H1 (cell line): ENCODE data around the gene COASY. TPM values are rescaled to one million over a fixed set of nuclear protein-coding genes. Genes with fewer than 3 reads are reported as not detected.

Experiments
- CTCF ChIA-PET: fragments of 300-600 bp; sonication (Branson Sonifier 250); formaldehyde crosslinking; loops from one replicate; lab custom pipeline; 2021; ENCODE audit not compliant: partially characterized antibody; lab: Charles Lee
- POLR2A ChIA-PET: fragments of 300-600 bp; sonication (Branson Sonifier 250); formaldehyde crosslinking; loops from one replicate; lab custom pipeline; 2021; ENCODE audit warnings: inconsistent platforms; ENCODE audit not compliant: partially characterized antibody; lab: Charles Lee
- DNase-seq, 2 experiments: peaks; one replicate each; pipeline versions ENCODE4 v3.0.0 to v3.0.0-alpha.2; 2010 to 2022; ENCODE audit warnings: low spot score in 2 of 2, low read depth in 1 of 2, mixed read lengths in 1 of 2
- FAIRE-seq: peaks from 2 replicates; lab custom pipeline; 2011; peaks lifted over from hg19 to GRCh38; lab: Jason Lieb, UNC
- H2AFZ ChIP-seq: 2 replicates; pipeline ENCODE4 v1.8.1; 2012; ENCODE audit warnings: low read length, inconsistent platforms
- H2AK5ac ChIP-seq: 2 replicates; pipeline ENCODE4 v1.6.1; 2013; ENCODE audit warnings: low read depth, low read length
- H2BK120ac ChIP-seq: replicated peaks from 2 replicates; pipeline ENCODE3; 2013; ENCODE audit warnings: low read depth, low read length, inconsistent platforms
- H2BK12ac ChIP-seq: 2 replicates; pipeline ENCODE4 v1.6.1; 2013; ENCODE audit warnings: low read depth, low read length
- H2BK15ac ChIP-seq: 2 replicates; pipeline ENCODE4 v1.6.1; 2013; ENCODE audit warnings: low read length
- H2BK20ac ChIP-seq: 2 replicates; pipeline ENCODE4 v1.6.1; 2013; ENCODE audit warnings: low read length
- H2BK5ac ChIP-seq: 2 replicates; pipeline ENCODE4 v1.6.1; 2013; ENCODE audit warnings: low read depth, low read length
- H3K14ac ChIP-seq: 2 replicates; pipeline ENCODE4 v1.6.1; 2013; ENCODE audit warnings: inconsistent platforms; ENCODE audit not compliant: insufficient read length
- H3K18ac ChIP-seq: 2 replicates; pipeline ENCODE4 v1.6.1; 2013; ENCODE audit warnings: low read length; ENCODE audit errors: extremely low read depth
- H3K23ac ChIP-seq: 2 replicates; pipeline ENCODE4 v1.6.1; 2013; ENCODE audit warnings: inconsistent platforms; ENCODE audit not compliant: insufficient read length
- H3K23me2 ChIP-seq: 2 replicates; pipeline ENCODE4 v1.6.1; 2013; ENCODE audit warnings: low read depth, low read length
- H3K27ac ChIP-seq: 2 replicates; pipeline ENCODE4 v1.6.1; 2011; ENCODE audit warnings: low read depth, low read length, inconsistent platforms
- H3K27me3 ChIP-seq, 4 experiments: replicated peaks in 1 of 4; 1 replicate in 1 of 4; 2 replicates in 3 of 4; pipeline versions ENCODE4 v1.6.1 to v1.8.1; 2011 to 2013; ENCODE audit warnings: low read length in 3 of 4, mild to moderate bottlenecking in 3 of 4, inconsistent platforms in 2 of 4, mixed read lengths in 2 of 4, moderate library complexity in 1 of 4; ENCODE audit not compliant: control insufficient read depth in 3 of 4, insufficient read depth in 3 of 4; ENCODE audit errors: extremely low read depth in 1 of 4
- H3K36me3 ChIP-seq, 4 experiments: 2 replicates each; pipeline versions ENCODE4 v1.6.1 to v1.8.1; 2011 to 2013; ENCODE audit warnings: mild to moderate bottlenecking in 4 of 4, low read length in 3 of 4, moderate library complexity in 2 of 4, control low read depth in 1 of 4, inconsistent platforms in 1 of 4; ENCODE audit not compliant: insufficient read depth in 4 of 4, control insufficient read depth in 2 of 4
- H3K4ac ChIP-seq: replicated peaks from 2 replicates; pipeline ENCODE3; 2013; ENCODE audit warnings: low read length, low read depth, mixed read lengths, inconsistent platforms; ENCODE audit not compliant: insufficient read length
- H3K4me1 ChIP-seq, 4 experiments: replicated peaks in 1 of 4; 1 replicate in 1 of 4; 2 replicates in 3 of 4; pipeline versions ENCODE4 v1.6.1 to v1.8.1; 2011 to 2013; ENCODE audit warnings: low read length in 3 of 4, inconsistent platforms in 2 of 4, mixed read lengths in 1 of 4; ENCODE audit not compliant: insufficient read depth in 4 of 4, control insufficient read depth in 3 of 4
- H3K4me2 ChIP-seq, 2 experiments: 2 replicates each; pipeline versions ENCODE4 v1.6.1 to v1.8.1; 2011 to 2013; ENCODE audit warnings: low read depth in 2 of 2, low read length in 2 of 2, control low read depth in 1 of 2, inconsistent platforms in 1 of 2, mild to moderate bottlenecking in 1 of 2; ENCODE audit not compliant: insufficient read depth in 1 of 2
- H3K4me3 ChIP-seq, 4 experiments: fragments of 200-600, 300-600 bp in 1 of 4; sonication (generic), shearing (Covaris generic), sonication (Bioruptor Twin) in 1 of 4; 2 replicates each; pipeline versions ENCODE4 v1.5.1 to v1.8.1; 2011 to 2016; ENCODE audit warnings: low read length in 4 of 4, low read depth in 3 of 4, control low read depth in 2 of 4, inconsistent platforms in 2 of 4, mild to moderate bottlenecking in 2 of 4, mixed read lengths in 1 of 4, moderate library complexity in 1 of 4; ENCODE audit not compliant: insufficient read depth in 2 of 4; ENCODE audit errors: extremely low read depth in 1 of 4
- H3K56ac ChIP-seq: replicated peaks from 2 replicates; pipeline ENCODE3; 2013; ENCODE audit warnings: low read depth, mild to moderate bottlenecking, mixed read lengths, low read length, inconsistent platforms; ENCODE audit not compliant: insufficient read length
- H3K79me1 ChIP-seq: 2 replicates; pipeline ENCODE4 v1.6.1; 2013; ENCODE audit warnings: low read depth, low read length, control low read depth
- H3K79me2 ChIP-seq, 2 experiments: 2 replicates each; pipeline versions ENCODE4 v1.6.1 to v1.8.1; 2012 to 2013; ENCODE audit warnings: low read length in 2 of 2, mild to moderate bottlenecking in 2 of 2, inconsistent platforms in 1 of 2; ENCODE audit not compliant: insufficient read depth in 2 of 2, control insufficient read depth in 1 of 2
- H3K9ac ChIP-seq, 4 experiments: replicated peaks in 1 of 4; 1 replicate in 1 of 4; 2 replicates in 3 of 4; pipeline versions ENCODE4 v1.6.1 to v1.8.1; 2011 to 2013; ENCODE audit warnings: low read depth in 3 of 4, low read length in 3 of 4, control low read depth in 2 of 4, mild to moderate bottlenecking in 2 of 4, moderate library complexity in 2 of 4, inconsistent platforms in 1 of 4; ENCODE audit errors: extremely low read depth in 1 of 4
- H3K9me3 ChIP-seq, 2 experiments: 2 replicates each; pipeline versions ENCODE4 v1.6.1 to v1.8.1; 2012 to 2013; ENCODE audit warnings: mild to moderate bottlenecking in 2 of 2, moderate library complexity in 2 of 2, control low read depth in 1 of 2, inconsistent platforms in 1 of 2, low read depth in 1 of 2, low read length in 1 of 2, mixed read lengths in 1 of 2; ENCODE audit not compliant: insufficient read depth in 2 of 2
- H4K20me1 ChIP-seq, 2 experiments: replicated peaks in 1 of 2; 2 replicates each; pipeline versions ENCODE3 to v1.8.1; 2011 to 2013; ENCODE audit warnings: inconsistent platforms in 2 of 2, low read length in 2 of 2, mild to moderate bottlenecking in 1 of 2; ENCODE audit not compliant: insufficient read depth in 2 of 2, control insufficient read depth in 1 of 2
- H4K5ac ChIP-seq: 2 replicates; pipeline ENCODE4 v1.6.1; 2013; ENCODE audit warnings: low read length, low read depth, mixed read lengths, inconsistent platforms; ENCODE audit not compliant: insufficient read length
- H4K8ac ChIP-seq: 2 replicates; pipeline ENCODE4 v1.8.0; 2013; ENCODE audit warnings: mild to moderate bottlenecking, moderate library complexity, low read length, inconsistent platforms; ENCODE audit not compliant: insufficient read depth; ENCODE audit errors: extremely low read depth
- H4K91ac ChIP-seq: replicated peaks from 2 replicates; pipeline ENCODE3; 2013; ENCODE audit warnings: low read length, mixed read lengths, inconsistent platforms; ENCODE audit not compliant: insufficient read length
- EGR1 ChIP-seq: IDR thresholded peaks from 2 replicates; pipeline ENCODE4 v1.6.1; 2011; ENCODE audit warnings: low read depth, low read length, borderline replicate concordance
- KDM1A ChIP-seq: fragments of 200-600, 300-600 bp; sonication (generic); IDR thresholded peaks from 2 replicates; pipeline ENCODE4 v1.7.1; 2016; ENCODE audit warnings: mild to moderate bottlenecking, low read length, borderline replicate concordance
- NANOG ChIP-seq: IDR thresholded peaks from 2 replicates; pipeline ENCODE4 v1.6.1; 2011; ENCODE audit warnings: low read length, low read depth, mild to moderate bottlenecking, inconsistent platforms; ENCODE audit not compliant: insufficient read depth, poor library complexity, severe bottlenecking
- SAP30 ChIP-seq: fragments of 300-600 bp; sonication (generic); IDR thresholded peaks from 2 replicates; pipeline ENCODE4 v1.7.1; 2012; ENCODE audit warnings: low read length, moderate library complexity, mild to moderate bottlenecking, inconsistent platforms; ENCODE audit not compliant: insufficient read depth, insufficient replicate concordance
- SIN3A ChIP-seq, 2 experiments: IDR thresholded peaks in 1 of 2; conservative IDR thresholded peaks in 1 of 2; 2 replicates each; pipeline ENCODE4 v1.6.1; 2011 to 2012; ENCODE audit warnings: low read length in 2 of 2, improper control_type of control experiment in 1 of 2, low read depth in 1 of 2, mild to moderate bottlenecking in 1 of 2
- WGBS, 2 experiments: shearing (Covaris generic) in 1 of 2; methylation state at CpG; one replicate each; pipeline versions ENCODE4 v1.1.6 to v1.1.7; 2013 to 2015; ENCODE audit warnings: low lambda C conversion rate in 2 of 2, mixed read lengths in 2 of 2, inconsistent platforms in 1 of 2, low coverage in 1 of 2, missing lambda C conversion rate in 1 of 2; ENCODE audit not compliant: insufficient replicate concordance in 2 of 2, insufficient coverage in 1 of 2, insufficient read length in 1 of 2; ENCODE audit errors: extremely low coverage in 1 of 2, missing lambda C conversion rate in 1 of 2; 5-methylcytosine and 5-hydroxymethylcytosine counted together
- polyA plus RNA-seq, 7 experiments: library from polyadenylated mRNA; depleted of rRNA in 3 of 7; stranded (reverse) in 5 of 7; unstranded in 2 of 7; fragments of >200 nt in 5 of 7; fragments of 200-250 nt in 2 of 7; gene quantifications; 1 replicate in 5 of 7; 2 replicates in 1 of 7; 4 replicates in 1 of 7; pipeline versions ENCODE4 v1.2.1 to v1.2.3, GENCODE V29; 2011 to 2013; ENCODE audit warnings: missing spikeins in 2 of 7, mixed read lengths in 2 of 7
- total RNA-seq: library from RNA; stranded (reverse); fragmentation: NEBNext Ultra II Directional; extraction: Animal tissue kit (Norgen Biotek cat#: 25700); gene quantifications from 2 replicates; pipeline ENCODE4 v1.2.1, GENCODE V29; 2021
- TF ChIP-seq, protein P1 (sequence below), 3 experiments: IDR thresholded peaks; 1 replicate in 2 of 3; 2 replicates in 1 of 3; pipeline versions ENCODE4 v1.5.1 to v1.6.1; 2011; ENCODE audit warnings: low read length in 3 of 3, mild to moderate bottlenecking in 3 of 3, inconsistent platforms in 2 of 3, low read depth in 1 of 3, moderate library complexity in 1 of 3; ENCODE audit not compliant: insufficient read depth in 1 of 3; ENCODE audit errors: control extremely low read depth in 1 of 3

The COASY gene
- total and polyA plus RNA-seq, 2 of the 8 experiments (the other 6 are each of a cell fraction or from before 2014, with no cell fraction given): 64.5 to 100 TPM

DNA sequence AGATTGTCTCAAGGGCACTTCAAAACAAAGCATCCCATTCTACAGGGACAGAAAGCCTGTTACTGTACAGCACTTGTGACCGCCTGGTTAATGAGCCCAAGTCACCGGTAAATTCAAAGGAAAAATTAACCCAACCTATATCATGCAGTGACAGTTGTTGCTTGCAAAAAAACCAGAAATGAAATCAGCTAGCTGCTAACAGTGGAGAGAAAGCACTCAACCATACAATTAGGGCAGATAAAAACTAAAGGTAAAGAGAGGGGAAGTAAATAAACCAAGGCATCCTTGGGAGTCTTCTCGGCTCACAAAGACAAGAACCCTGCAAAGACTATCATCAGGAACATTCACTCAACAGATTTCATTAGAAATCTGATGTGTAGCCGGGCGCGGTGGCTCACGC, 41.4 kb downstream of the COASY start:
- Histone ChIP-seq H3K36me3 (no peaks in the 10 kb centered on the region), H3K56ac (no peak overlapping the region), H3K14ac (no peak overlapping the region), H3K4ac (no peak overlapping the region), H2BK15ac (no peak overlapping the region), H2BK120ac (no peak overlapping the region), H4K20me1 (peaks cover 0 to 1% of the 10 kb centered on the region in 2 experiments), H3K27ac (no peak overlapping the region), H3K4me3 (no peak overlapping the region), H3K23me2 (peaks cover 3% of the 10 kb centered on the region), H3K9ac (no peak overlapping the region), H2AK5ac (no peak overlapping the region), H2BK20ac (no peak overlapping the region), H3K9me3 (no peaks in the 10 kb centered on the region), H3K18ac (no peak overlapping the region), H4K91ac (no peak overlapping the region), H4K5ac (no peak overlapping the region), H2BK5ac (no peak overlapping the region), H2BK12ac (no peak overlapping the region), H3K23ac (no peak overlapping the region), H2AFZ (no peak overlapping the region), H3K27me3 (no peaks in the 10 kb centered on the region), H4K8ac (no peak overlapping the region), H3K79me2 (peaks cover 8 to 75% of the 10 kb centered on the region in 2 experiments), H3K79me1 (peaks cover 9% of the 10 kb centered on the region), H3K4me1 (peaks cover 0 to 3% (median 1%) of the 10 kb centered on the region in 4 experiments; a peak in 4 of 7 replicates), H3K4me2 (no peak overlapping the region)
- ChIA-PET POLR2A (no interaction called here), CTCF (interaction anchor here (3.2 kb wide), 1 partner anchor 25 kb away, joined by 16 read pairs; the partner anchor contains the start of gene PSMC3IP)
- 96% methylated on average over 7 of the region's 7 CpGs; no CpG with 5 or more reads in 1 of the 2 experiments for WGBS, 2 experiments
- DNase-seq: no peak
- TF ChIP-seq NANOG (no peak), KDM1A (no peak), SAP30 (no peak), EGR1 (no peak), SIN3A (conservative IDR thresholded peaks at IDR 0.05 in 1 of 2, IDR thresholded peaks at IDR 0.05 in 1 of 2; ENCODE audit: low read depth in 1 of 2, low read length in 2 of 2) (no peak)
- TF ChIP-seq, protein P1, sequence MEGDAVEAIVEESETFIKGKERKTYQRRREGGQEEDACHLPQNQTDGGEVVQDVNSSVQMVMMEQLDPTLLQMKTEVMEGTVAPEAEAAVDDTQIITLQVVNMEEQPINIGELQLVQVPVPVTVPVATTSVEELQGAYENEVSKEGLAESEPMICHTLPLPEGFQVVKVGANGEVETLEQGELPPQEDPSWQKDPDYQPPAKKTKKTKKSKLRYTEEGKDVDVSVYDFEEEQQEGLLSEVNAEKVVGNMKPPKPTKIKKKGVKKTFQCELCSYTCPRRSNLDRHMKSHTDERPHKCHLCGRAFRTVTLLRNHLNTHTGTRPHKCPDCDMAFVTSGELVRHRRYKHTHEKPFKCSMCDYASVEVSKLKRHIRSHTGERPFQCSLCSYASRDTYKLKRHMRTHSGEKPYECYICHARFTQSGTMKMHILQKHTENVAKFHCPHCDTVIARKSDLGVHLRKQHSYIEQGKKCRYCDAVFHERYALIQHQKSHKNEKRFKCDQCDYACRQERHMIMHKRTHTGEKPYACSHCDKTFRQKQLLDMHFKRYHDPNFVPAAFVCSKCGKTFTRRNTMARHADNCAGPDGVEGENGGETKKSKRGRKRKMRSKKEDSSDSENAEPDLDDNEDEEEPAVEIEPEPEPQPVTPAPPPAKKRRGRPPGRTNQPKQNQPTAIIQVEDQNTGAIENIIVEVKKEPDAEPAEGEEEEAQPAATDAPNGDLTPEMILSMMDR (IDR thresholded peaks at IDR 0.05; ENCODE audit: control extremely low read depth in 1 of 3, insufficient read depth in 1 of 3, low read depth in 1 of 3, low read length in 3 of 3): no peak
- no peak for FAIRE-seq
